ENCODE results near the gene MED25.
"Not testable (repeated sequence)": the region's sequence is repeated elsewhere in the genome, so short reads cannot be mapped to it uniquely, and the experiment has no call there.

Gene MED25

DNA sequence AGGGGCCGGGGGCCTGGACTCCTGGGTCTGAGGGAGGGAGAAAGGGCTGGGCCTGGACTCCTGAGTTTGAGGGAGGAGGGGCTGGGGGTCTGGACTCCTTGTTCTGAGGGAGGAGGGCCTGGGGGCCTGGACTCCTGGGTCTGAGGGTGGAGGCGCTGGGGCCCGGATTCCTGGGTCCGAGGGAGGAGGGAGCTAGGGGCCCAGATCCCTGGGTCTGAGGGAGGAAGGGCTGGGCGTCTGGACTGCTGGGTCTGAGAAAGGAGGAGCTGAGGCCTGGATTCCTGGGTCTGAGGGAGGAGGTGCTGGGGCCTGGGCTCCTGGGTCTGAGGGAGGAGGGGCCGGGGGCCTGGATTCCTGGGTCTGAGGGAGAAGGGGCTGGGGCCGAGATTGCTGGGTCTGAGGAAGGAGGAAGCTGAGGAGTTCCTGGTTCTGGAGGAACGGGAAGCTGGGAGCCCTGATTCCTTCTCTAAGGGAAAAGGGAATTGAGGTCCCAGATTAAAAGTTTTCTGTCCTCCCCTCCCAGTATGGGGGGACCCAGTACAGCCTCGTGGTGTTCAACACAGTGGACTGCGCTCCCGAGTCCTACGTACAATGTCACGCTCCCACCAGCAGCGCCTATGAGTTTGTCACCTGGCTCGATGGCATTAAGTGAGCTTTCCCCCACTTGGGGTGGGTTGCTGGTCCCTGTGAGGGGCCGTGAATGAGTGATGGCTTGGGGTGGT lies 721 bp downstream of the MED25 start:
- H3K27ac ChIP-seq (ENCODE audit: poor library complexity, severe bottlenecking), result peak overlapping the region; percentile 48
- H3K9me3 ChIP-seq (ENCODE audit: severe bottlenecking), result no peaks in the 10 kb centered on the region
- no peak for DNase-seq (ENCODE audit: low spot score)
- H3K4me1 ChIP-seq (ENCODE audit: insufficient read depth, poor library complexity, severe bottlenecking), result peaks cover 3% of the 10 kb centered on the region
- peak overlapping the region; percentile 68 for H3K4me3 ChIP-seq (ENCODE audit: severe bottlenecking)
- no peak; the same call in 2 of the 3 replicates for ATAC-seq (ENCODE audit: low read depth)
- no peaks in the 10 kb centered on the region for H3K27me3 ChIP-seq (ENCODE audit: insufficient read depth, poor library complexity, severe bottlenecking)
- TF ChIP-seq CTCF (IDR thresholded peaks at IDR 0.05; ENCODE audit: poor library complexity, severe bottlenecking), result no peak
- peaks cover 24% of the 10 kb centered on the region for H3K36me3 ChIP-seq (ENCODE audit: low read depth)

GRCh38 chr19:49819452-49820115 lies 1.5 kb downstream of the MED25 start:
- H3K4me1 ChIP-seq (ENCODE audit: insufficient read depth, poor library complexity, severe bottlenecking); DNase-seq (ENCODE audit: low spot score): not testable (repeated sequence)

DNA sequence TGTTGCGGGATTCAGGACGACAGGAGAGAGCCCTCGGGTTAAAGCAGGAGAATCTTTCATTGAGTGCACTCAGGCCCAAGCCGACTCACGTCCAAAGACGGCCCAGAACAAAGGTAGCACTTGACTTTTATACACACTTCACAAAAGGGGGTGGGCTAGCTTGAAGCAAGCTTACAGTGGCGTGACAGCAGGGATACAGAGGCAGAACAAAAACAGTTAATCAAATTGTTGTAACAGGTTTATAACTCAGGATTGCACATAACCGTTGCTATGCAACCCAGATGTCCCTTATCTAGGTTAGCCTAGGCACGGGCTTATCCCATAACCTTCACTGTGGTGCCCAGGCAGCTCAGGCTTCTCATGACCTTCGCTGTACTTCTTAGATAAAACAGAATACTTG lies 2.0 kb downstream of the MED25 start:
- peaks cover 24% of the 10 kb centered on the region for H3K36me3 ChIP-seq (ENCODE audit: low read depth)
- H3K4me1 ChIP-seq (ENCODE audit: insufficient read depth, poor library complexity, severe bottlenecking), result no peaks in the 10 kb centered on the region
- no peak for DNase-seq (ENCODE audit: low spot score)
- no peak for ATAC-seq (ENCODE audit: low read depth)
- H3K27me3 ChIP-seq (ENCODE audit: insufficient read depth, poor library complexity, severe bottlenecking), result no peaks in the 10 kb centered on the region
- no peaks in the 10 kb centered on the region for H3K9me3 ChIP-seq (ENCODE audit: severe bottlenecking)
- H3K4me3 ChIP-seq (ENCODE audit: severe bottlenecking), result no peak overlapping the region
- H3K27ac ChIP-seq (ENCODE audit: poor library complexity, severe bottlenecking), result no peak overlapping the region
- TF ChIP-seq CTCF (IDR thresholded peaks at IDR 0.05; ENCODE audit: poor library complexity, severe bottlenecking), result no peak

More at GRCh38 chr19:49819452-49820115, 1.5 kb downstream of the MED25 start:
- peaks cover 24% of the 10 kb centered on the region for H3K36me3 ChIP-seq (ENCODE audit: low read depth)
- ATAC-seq (ENCODE audit: low read depth); H3K27ac ChIP-seq (ENCODE audit: poor library complexity, severe bottlenecking); H3K9me3 ChIP-seq (ENCODE audit: severe bottlenecking); H3K27me3 ChIP-seq (ENCODE audit: insufficient read depth, poor library complexity, severe bottlenecking); H3K4me3 ChIP-seq (ENCODE audit: severe bottlenecking): not testable (repeated sequence)

DNA sequence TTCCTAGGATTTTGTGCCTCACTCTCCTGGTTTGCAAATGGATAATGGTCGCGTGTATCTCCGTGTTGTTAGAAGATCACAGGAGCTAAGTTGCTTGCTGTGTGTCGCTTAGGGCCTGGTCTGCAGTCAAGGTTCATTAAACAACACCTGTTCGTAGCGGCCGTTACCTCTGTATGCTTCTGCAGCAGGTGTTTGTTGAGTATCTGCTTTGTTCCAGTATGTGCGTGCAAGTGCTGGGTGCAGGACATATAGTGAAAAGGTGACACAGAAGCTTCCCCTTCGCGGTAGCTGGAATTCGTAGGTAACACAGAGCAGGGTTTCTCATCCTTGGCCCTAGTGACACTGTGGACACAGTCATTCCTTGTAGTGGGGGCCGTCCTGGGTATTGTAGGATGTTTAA lies 5.4 kb downstream of the MED25 start:
- Histone ChIP-seq H3K27ac (ENCODE audit: poor library complexity, severe bottlenecking) (no peak overlapping the region), H3K9me3 (ENCODE audit: severe bottlenecking) (no peaks in the 10 kb centered on the region), H3K4me1 (ENCODE audit: insufficient read depth, poor library complexity, severe bottlenecking) (no peaks in the 10 kb centered on the region), H3K4me3 (ENCODE audit: severe bottlenecking) (no peak overlapping the region), H3K27me3 (ENCODE audit: insufficient read depth, poor library complexity, severe bottlenecking) (no peaks in the 10 kb centered on the region), H3K36me3 (ENCODE audit: low read depth) (peaks cover 24% of the 10 kb centered on the region)
- DNase-seq (ENCODE audit: low spot score) (no peak), ATAC-seq (ENCODE audit: low read depth) (no peak)
- TF ChIP-seq CTCF (IDR thresholded peaks at IDR 0.05; ENCODE audit: poor library complexity, severe bottlenecking), result no peak

GRCh38 chr19:49824662-49825061 lies 6.6 kb downstream of the MED25 start:
- no peaks in the 10 kb centered on the region for H3K4me1 ChIP-seq (ENCODE audit: insufficient read depth, poor library complexity, severe bottlenecking)
- TF ChIP-seq CTCF (IDR thresholded peaks at IDR 0.05; ENCODE audit: poor library complexity, severe bottlenecking), result no peak
- ATAC-seq (ENCODE audit: low read depth), result no peak

More at GRCh38 chr19:49824662-49825061, 6.6 kb downstream of the MED25 start:
- peaks cover 24% of the 10 kb centered on the region for H3K36me3 ChIP-seq (ENCODE audit: low read depth)
- H3K27ac ChIP-seq (ENCODE audit: poor library complexity, severe bottlenecking), result no peak overlapping the region
- no peak overlapping the region for H3K4me3 ChIP-seq (ENCODE audit: severe bottlenecking)
- no peaks in the 10 kb centered on the region for H3K27me3 ChIP-seq (ENCODE audit: insufficient read depth, poor library complexity, severe bottlenecking)
- no peak for DNase-seq (ENCODE audit: low spot score)
- no peaks in the 10 kb centered on the region for H3K9me3 ChIP-seq (ENCODE audit: severe bottlenecking)
